ENCODE data around the gene TRIM71.
"Not testable (repeated sequence)": the region's sequence is repeated elsewhere in the genome, so short reads cannot be mapped to it uniquely, and the experiment has no call there.

TRIM71 gene

GRCh38 chr3:32903953-32904352 lies 86.2 kb downstream of the TRIM71 start:
- peaks cover 4% of the 10 kb centered on the region; the same call in 1 of the 2 replicates for H3K9me3 ChIP-seq (ENCODE audit: control insufficient read depth, insufficient read depth, low read depth, low read length)
- no peaks in the 10 kb centered on the region for H3K27me3 ChIP-seq (ENCODE audit: control insufficient read depth, insufficient read depth, low read length)
- H3K4me1 ChIP-seq (ENCODE audit: control insufficient read depth, insufficient read depth, low read length), result no peaks in the 10 kb centered on the region
- peaks cover 3% of the 10 kb centered on the region; the same call in 1 of the 2 replicates for H3K36me3 ChIP-seq (ENCODE audit: control insufficient read depth, insufficient read depth, low read length)
- H3K9ac ChIP-seq (ENCODE audit: low read length), result no peak overlapping the region
- no peak overlapping the region for H3K4me3 ChIP-seq (ENCODE audit: low read depth, low read length)
- no peak overlapping the region for H3K27ac ChIP-seq (ENCODE audit: low read depth, low read length)

GRCh38 chr3:32909999-32910398 lies 92.2 kb downstream of the TRIM71 start:
- Histone ChIP-seq H3K27me3 (ENCODE audit: control insufficient read depth, insufficient read depth, low read length) (no peaks in the 10 kb centered on the region), H3K9ac (ENCODE audit: low read length) (no peak overlapping the region), H3K27ac (ENCODE audit: low read depth, low read length) (no peak overlapping the region), H3K4me1 (ENCODE audit: control insufficient read depth, insufficient read depth, low read length) (no peaks in the 10 kb centered on the region), H3K9me3 (ENCODE audit: control insufficient read depth, insufficient read depth, low read depth, low read length) (no peaks in the 10 kb centered on the region), H3K36me3 (ENCODE audit: control insufficient read depth, insufficient read depth, low read length) (no peaks in the 10 kb centered on the region), H3K4me3 (ENCODE audit: low read depth, low read length) (no peak overlapping the region)

DNA sequence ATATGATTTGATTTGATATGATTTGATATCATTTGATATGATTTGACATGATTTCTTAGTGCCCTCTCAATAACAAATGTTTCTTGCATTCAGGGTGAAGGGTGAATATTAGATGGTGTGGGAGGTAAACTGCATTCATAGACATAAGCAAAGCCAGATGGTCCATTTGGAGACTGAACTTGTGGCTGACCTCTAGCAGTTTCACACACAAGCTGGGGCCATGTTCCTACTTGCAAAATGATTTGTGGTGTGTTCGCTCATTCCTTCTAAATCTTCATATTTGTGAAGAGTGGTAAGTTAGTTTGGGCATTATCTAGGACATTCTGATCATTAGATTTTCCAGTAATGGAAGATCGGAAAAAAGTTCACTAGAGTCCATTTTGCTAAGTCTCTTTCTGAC lies 93.2 kb downstream of the TRIM71 start:
- Histone ChIP-seq H3K9me3 (ENCODE audit: control insufficient read depth, insufficient read depth, low read depth, low read length) (no peaks in the 10 kb centered on the region), H3K36me3 (ENCODE audit: control insufficient read depth, insufficient read depth, low read length) (no peaks in the 10 kb centered on the region), H3K27me3 (ENCODE audit: control insufficient read depth, insufficient read depth, low read length) (no peaks in the 10 kb centered on the region), H3K4me3 (ENCODE audit: low read depth, low read length) (no peak overlapping the region), H3K4me1 (ENCODE audit: control insufficient read depth, insufficient read depth, low read length) (no peaks in the 10 kb centered on the region), H3K27ac (ENCODE audit: low read depth, low read length) (no peak overlapping the region), H3K9ac (ENCODE audit: low read length) (no peak overlapping the region)

DNA sequence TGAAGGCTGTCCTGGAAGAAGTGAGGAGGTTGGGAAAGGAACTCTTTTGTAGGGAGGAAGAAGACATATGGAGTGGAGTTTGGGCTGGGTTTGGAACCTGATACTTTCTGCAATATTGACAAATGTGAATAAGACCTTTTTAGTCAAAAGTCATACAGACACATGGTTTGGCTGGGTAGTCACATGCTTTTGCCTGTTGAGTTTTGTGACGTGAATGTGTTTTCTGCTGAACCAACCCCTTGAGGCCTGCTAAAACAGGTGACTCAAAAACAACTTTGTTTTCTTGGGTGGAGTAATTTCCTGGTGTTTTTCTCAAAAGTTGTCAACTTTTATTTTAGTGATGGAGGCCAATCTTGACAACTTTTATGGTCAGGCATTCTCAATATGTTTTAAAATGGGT lies 94.2 kb downstream of the TRIM71 start:
- Histone ChIP-seq H3K27me3 (ENCODE audit: control insufficient read depth, insufficient read depth, low read length) (no peaks in the 10 kb centered on the region), H3K36me3 (ENCODE audit: control insufficient read depth, insufficient read depth, low read length) (no peaks in the 10 kb centered on the region), H3K27ac (ENCODE audit: low read depth, low read length) (no peak overlapping the region), H3K4me3 (ENCODE audit: low read depth, low read length) (no peak overlapping the region), H3K9ac (ENCODE audit: low read length) (no peak overlapping the region), H3K9me3 (ENCODE audit: control insufficient read depth, insufficient read depth, low read depth, low read length) (no peaks in the 10 kb centered on the region), H3K4me1 (ENCODE audit: control insufficient read depth, insufficient read depth, low read length) (no peaks in the 10 kb centered on the region)

- Histone ChIP-seq H3K27me3 (ENCODE audit: control insufficient read depth, insufficient read depth, low read length) (no peaks in the 10 kb centered on the region), H3K27ac (ENCODE audit: low read depth, low read length) (no peak overlapping the region), H3K36me3 (ENCODE audit: control insufficient read depth, insufficient read depth, low read length) (no peaks in the 10 kb centered on the region), H3K4me1 (ENCODE audit: control insufficient read depth, insufficient read depth, low read length) (no peaks in the 10 kb centered on the region), H3K4me3 (ENCODE audit: low read depth, low read length) (no peak overlapping the region), H3K9ac (ENCODE audit: low read length) (no peak overlapping the region), H3K9me3 (ENCODE audit: control insufficient read depth, insufficient read depth, low read depth, low read length) (no peaks in the 10 kb centered on the region; the same call in 1 of the 2 replicates)
Measured at GRCh38 chr3:32913790-32914446, 96.1 kb downstream of the TRIM71 start.

DNA sequence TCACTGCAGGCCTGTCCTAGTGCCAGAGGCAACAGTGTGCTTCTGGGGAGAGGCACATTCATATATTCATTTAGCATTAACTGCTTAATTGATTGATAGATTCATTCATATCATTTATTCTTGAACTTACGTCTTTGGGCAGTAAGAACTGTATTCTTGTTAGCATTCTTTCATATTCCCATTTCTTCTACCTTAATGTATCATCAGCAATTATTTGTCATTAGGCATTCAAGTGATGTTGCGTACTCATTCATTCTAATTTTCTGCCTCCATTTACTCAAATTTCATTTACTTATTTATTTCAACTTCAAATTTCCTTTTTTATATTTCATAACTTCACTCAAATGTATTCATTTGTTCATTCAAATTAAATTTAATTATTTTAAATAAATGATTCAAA lies 102.1 kb downstream of the TRIM71 start:
- H3K27me3 ChIP-seq (ENCODE audit: control insufficient read depth, insufficient read depth, low read length), result no peaks in the 10 kb centered on the region
- no peaks in the 10 kb centered on the region for H3K4me1 ChIP-seq (ENCODE audit: control insufficient read depth, insufficient read depth, low read length)
- H3K36me3 ChIP-seq (ENCODE audit: control insufficient read depth, insufficient read depth, low read length), result no peaks in the 10 kb centered on the region
- H3K9me3 ChIP-seq (ENCODE audit: control insufficient read depth, insufficient read depth, low read depth, low read length), result no peaks in the 10 kb centered on the region; the same call in 1 of the 2 replicates
- H3K4me3 ChIP-seq (ENCODE audit: low read depth, low read length), result no peak overlapping the region
- no peak overlapping the region for H3K9ac ChIP-seq (ENCODE audit: low read length)
- no peak overlapping the region for H3K27ac ChIP-seq (ENCODE audit: low read depth, low read length)

GRCh38 chr3:32922078-32922477 lies 104.3 kb downstream of the TRIM71 start:
- H3K4me3 ChIP-seq (ENCODE audit: low read depth, low read length), result no peak overlapping the region
- H3K9ac ChIP-seq (ENCODE audit: low read length), result no peak overlapping the region
- no peaks in the 10 kb centered on the region for H3K27me3 ChIP-seq (ENCODE audit: control insufficient read depth, insufficient read depth, low read length)
- H3K4me1 ChIP-seq (ENCODE audit: control insufficient read depth, insufficient read depth, low read length), result no peaks in the 10 kb centered on the region
- no peak overlapping the region for H3K27ac ChIP-seq (ENCODE audit: low read depth, low read length)
- H3K9me3 ChIP-seq (ENCODE audit: control insufficient read depth, insufficient read depth, low read depth, low read length), result no peaks in the 10 kb centered on the region; the same call in 1 of the 2 replicates
- no peaks in the 10 kb centered on the region for H3K36me3 ChIP-seq (ENCODE audit: control insufficient read depth, insufficient read depth, low read length)

DNA sequence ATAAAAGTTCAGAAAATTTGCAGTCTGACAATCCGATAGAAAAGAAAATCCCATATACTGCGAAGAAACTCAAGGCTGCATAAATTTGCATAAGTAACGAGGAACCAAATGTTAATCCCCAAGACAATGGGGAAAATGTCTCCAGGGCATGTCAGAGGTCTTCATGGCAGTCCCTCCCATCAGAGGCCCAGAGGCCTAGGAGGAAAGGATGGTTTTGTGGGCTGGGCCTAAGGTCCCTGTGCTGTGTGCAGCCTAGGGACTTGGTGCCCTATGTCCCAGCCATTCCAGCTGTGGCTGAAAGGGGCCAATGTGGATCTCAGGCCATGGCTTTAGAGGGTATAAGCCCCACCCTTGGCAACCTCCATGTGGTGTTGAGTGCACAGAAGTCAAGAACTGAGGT lies 112.4 kb downstream of the TRIM71 start:
- no peak overlapping the region for H3K4me3 ChIP-seq (ENCODE audit: low read depth, low read length)
- H3K27me3 ChIP-seq (ENCODE audit: control insufficient read depth, insufficient read depth, low read length), result no peaks in the 10 kb centered on the region
- H3K4me1 ChIP-seq (ENCODE audit: control insufficient read depth, insufficient read depth, low read length), result no peaks in the 10 kb centered on the region
- H3K36me3 ChIP-seq (ENCODE audit: control insufficient read depth, insufficient read depth, low read length), result no peaks in the 10 kb centered on the region
- peaks cover 7% of the 10 kb centered on the region for H3K9me3 ChIP-seq (ENCODE audit: control insufficient read depth, insufficient read depth, low read depth, low read length)
- H3K27ac ChIP-seq (ENCODE audit: low read depth, low read length), result no peak overlapping the region
- H3K9ac ChIP-seq (ENCODE audit: low read length), result no peak overlapping the region

DNA sequence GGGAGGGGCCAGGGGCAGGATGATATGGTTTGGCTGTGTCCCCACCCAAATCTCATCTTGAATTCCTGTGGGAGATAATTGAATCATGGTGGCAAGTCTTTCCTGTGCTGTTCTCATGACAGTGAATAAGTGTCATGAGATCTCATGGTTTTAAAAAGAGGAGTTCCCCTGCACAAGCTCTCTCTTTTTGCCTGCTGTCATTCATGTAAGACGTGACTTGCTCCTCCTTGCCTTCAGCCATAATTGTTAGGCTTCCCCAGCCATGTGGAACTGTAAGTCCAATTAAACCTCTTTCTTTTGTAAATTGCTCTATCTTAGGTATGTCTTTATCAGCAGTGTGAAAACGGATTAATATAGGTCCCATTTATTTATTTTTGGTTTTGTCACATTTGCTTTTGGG lies 113.5 kb downstream of the TRIM71 start:
- not testable (repeated sequence) for H3K36me3 ChIP-seq (ENCODE audit: control insufficient read depth, insufficient read depth, low read length); H3K9me3 ChIP-seq (ENCODE audit: control insufficient read depth, insufficient read depth, low read depth, low read length); H3K4me1 ChIP-seq (ENCODE audit: control insufficient read depth, insufficient read depth, low read length); H3K27ac ChIP-seq (ENCODE audit: low read depth, low read length); H3K27me3 ChIP-seq (ENCODE audit: control insufficient read depth, insufficient read depth, low read length); H3K4me3 ChIP-seq (ENCODE audit: low read depth, low read length); H3K9ac ChIP-seq (ENCODE audit: low read length)

DNA sequence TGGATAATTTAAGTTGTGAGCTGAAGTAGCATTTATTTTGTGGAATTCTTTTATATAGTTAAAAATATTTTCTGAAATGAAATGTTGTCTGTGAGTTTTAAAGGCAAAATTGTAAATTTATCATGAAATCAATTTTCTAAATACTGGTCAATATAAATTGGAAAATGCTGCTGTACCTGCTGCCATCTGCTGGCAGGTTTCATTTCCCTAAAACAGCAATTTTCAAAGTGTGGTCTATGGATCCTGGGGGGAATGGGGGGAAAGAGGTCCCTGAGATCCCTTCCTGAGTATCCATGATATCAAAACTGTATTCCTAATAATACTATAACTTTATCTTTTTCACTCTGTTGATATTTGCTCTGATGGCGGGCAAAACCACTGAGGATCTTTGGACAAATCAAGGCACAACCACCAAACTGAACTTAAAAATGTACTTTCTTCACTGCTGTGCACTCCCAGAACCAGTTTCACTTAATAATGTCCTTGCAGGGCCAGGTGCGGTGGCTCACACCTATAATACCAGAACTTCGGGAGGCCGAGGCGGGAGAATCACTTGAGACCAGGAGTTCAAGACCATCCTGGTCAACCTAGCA lies 116.4 kb downstream of the TRIM71 start:
- H3K9ac ChIP-seq (ENCODE audit: low read length), result no peak overlapping the region
- H3K4me3 ChIP-seq (ENCODE audit: low read depth, low read length), result no peak overlapping the region
- no peaks in the 10 kb centered on the region for H3K27me3 ChIP-seq (ENCODE audit: control insufficient read depth, insufficient read depth, low read length)
- H3K9me3 ChIP-seq (ENCODE audit: control insufficient read depth, insufficient read depth, low read depth, low read length), result peaks cover 3% of the 10 kb centered on the region
- no peaks in the 10 kb centered on the region for H3K4me1 ChIP-seq (ENCODE audit: control insufficient read depth, insufficient read depth, low read length)
- H3K27ac ChIP-seq (ENCODE audit: low read depth, low read length), result no peak overlapping the region
- H3K36me3 ChIP-seq (ENCODE audit: control insufficient read depth, insufficient read depth, low read length), result no peaks in the 10 kb centered on the region

DNA sequence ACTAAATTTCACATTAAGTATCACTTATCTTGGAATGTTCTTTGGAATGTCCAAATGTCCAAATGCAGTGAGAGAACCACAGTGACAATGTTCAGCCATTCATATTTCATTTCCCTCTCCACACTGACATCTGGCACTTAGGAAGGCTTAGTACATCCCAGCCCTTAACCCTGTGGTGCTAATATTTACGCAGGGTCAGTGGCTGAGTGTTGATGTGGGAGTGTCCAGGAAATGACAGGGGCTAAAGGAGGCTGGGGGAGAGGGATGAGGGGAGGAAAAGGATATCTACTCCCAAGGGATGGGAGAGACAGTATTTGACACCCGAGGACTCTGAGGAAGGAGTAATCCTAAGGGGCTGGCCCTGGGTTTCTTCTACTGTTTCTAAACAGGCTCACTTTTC lies 119.5 kb downstream of the TRIM71 start:
- H3K9me3 ChIP-seq (ENCODE audit: control insufficient read depth, insufficient read depth, low read depth, low read length), result peaks cover 3% of the 10 kb centered on the region; the same call in 1 of the 2 replicates
- H3K4me3 ChIP-seq (ENCODE audit: low read depth, low read length), result no peak overlapping the region
- H3K27ac ChIP-seq (ENCODE audit: low read depth, low read length), result no peak overlapping the region
- H3K4me1 ChIP-seq (ENCODE audit: control insufficient read depth, insufficient read depth, low read length), result no peaks in the 10 kb centered on the region
- H3K36me3 ChIP-seq (ENCODE audit: control insufficient read depth, insufficient read depth, low read length), result no peaks in the 10 kb centered on the region
- no peaks in the 10 kb centered on the region for H3K27me3 ChIP-seq (ENCODE audit: control insufficient read depth, insufficient read depth, low read length)
- no peak overlapping the region for H3K9ac ChIP-seq (ENCODE audit: low read length)

All from HUES6 (cell line).